GM19193 (cell line): ENCODE measurements around the gene KAZN.

Experiments
- POLR2A ChIP-seq: IDR thresholded peaks from 4 replicates; pipeline ENCODE4 v1.6.1; 2011; ENCODE audit not compliant: insufficient read depth, insufficient read length; ENCODE audit errors: extremely low read depth

Gene KAZN

DNA sequence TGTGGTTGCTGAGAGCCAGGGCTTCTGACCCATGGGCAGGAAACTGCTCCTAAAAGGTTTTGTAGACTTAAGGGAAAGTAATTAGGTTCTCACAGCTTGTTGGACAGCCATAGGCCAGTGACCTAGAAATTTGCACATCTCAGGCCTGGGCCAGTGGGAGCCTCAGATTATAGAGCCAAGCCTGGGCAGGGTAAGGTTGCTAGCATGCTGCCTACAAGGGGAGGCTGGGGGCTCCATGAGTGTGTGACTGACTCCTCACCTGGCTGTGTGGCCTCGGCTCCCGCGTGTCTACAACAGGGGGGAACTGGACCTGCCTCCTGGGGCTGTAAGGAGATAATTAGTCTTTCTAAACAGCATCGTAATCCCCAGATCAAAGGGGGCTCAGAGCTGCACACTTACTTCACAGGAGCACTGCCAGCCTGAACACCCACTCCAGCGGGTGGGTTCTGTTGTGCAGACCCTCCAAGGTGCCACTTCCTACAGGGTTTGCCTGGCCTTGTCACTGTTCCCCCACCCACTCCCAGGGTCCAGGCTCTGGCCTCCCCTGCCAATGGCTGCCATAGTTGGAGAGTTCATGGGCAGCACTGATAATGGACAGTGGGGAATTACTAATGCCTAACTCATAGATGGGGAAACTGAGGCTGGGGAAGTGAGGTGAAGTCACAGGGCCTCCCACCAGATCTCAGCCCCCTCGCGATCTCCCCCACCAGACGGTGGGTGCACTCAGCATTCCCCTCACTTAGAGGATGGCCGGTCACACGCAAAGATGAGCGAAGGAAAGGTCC is 324.6 kb downstream of the KAZN start:
- TF ChIP-seq POLR2A: no peak

DNA sequence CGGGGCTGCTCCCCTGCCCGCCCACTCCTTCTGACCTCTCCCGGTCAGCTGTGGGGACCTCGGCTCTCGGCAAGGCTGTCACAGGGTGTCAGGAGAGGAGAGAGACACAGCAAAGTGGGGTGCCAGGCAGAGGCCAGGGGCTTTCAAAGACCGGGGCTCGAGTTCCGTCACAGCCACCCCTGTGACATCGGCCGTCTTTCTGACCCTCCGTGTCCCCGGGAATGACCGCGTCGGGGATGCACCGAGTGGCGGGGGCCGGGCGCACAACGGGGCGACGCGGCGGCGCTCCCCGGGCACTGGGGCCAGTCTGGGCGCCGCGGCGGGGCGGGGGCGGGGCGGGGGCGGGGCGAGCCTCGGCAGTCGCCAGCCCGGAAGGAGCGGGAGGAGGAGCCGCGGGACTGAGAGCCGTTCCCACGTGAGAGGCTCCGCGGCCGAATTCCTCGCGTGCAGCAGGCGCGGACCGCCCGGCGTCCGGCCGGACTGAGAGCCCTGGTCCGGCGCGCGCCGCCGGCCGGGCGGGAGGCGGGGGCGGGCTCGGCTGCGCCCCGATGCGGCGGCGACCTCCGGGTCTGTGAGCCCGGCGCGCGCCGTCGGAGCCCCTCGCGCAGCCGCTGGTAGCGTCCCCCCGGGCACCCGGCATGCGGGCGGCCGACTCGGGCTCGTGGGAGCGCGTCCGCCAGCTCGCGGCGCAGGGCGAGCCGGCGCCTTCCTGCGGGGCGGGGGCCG is 325.4 kb downstream of the KAZN start:
- TF ChIP-seq POLR2A: no peak

DNA sequence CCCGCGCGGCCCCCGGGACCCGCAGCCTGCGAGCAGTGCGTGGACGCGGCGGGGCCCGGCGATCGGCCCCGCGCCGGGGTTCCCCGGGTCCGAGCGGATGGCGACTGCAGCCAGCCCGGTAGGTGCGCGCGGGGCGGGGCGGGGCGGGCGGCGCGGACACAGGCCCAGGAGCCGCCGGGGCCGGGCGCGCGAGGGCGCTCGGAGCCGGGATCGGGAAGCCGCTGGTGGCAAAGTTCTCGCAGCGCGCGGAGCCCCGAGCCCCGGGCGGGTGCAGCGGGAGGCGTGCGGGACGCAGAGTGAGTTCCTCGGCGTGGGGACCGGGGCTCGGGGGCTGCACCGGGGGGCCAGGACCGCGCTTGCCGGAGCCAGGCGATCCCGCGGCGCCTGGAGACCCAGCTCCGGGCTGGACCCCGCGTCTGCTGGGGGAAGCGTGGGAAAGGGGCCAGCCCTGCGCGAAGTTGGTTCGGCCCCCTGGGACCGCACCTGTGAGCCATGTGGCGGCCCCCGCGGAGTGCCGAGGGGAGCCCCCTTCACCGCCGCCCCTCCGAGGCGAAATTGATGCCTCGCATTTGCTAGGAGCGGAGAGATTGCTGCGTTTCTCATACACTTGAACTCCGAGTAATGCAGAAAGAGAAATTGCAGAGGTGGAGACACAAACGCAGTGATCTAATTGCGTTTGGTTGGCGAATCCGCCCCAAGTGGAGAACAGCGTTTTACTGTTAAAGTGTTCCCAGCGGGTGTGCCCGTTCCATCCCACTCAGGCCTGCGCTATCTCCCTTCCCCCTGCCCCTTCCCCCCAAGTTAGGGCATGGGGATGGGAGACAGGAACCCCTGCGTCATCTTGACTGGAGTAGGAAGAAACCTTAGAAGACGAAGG is 326.2 kb downstream of the KAZN start:
- TF ChIP-seq POLR2A: no peak

DNA sequence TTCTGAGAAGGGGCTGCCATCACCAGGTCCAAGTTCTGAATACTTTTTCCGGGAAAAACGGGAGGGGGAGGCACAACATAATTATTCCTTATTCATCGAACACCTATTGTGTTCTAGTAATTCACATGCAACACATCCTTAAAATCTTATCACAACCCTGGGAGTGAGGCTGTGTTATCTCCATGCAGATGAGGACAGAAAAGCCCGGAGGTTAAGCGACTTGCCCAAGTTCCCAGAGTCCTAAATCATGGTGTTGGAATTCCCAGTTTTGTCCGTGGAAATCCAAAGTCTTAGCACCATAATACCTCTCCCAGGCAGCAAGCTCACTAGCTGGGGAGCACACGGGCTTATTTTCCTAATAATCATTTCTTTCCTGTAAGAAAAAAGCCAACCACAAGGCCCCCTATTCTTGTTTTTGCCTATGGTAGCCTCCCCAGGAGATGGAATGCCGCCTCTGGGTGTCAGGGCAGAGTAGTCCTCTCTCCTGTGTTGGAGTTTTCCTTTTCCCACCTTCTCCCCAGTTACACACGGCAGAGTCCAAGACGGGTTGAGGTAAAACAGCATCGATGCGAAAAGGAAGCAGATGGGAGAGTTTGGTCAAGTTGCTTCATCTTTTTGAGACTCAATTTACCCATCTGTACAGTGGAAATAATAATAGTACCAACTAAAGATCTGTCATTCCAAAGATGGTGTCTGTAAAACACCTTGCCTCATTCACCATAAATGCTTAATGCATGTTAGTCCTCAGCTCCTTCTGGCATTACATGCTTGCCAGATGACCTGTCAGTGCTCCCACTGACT is 327.1 kb downstream of the KAZN start:
- no peak for TF ChIP-seq POLR2A

DNA sequence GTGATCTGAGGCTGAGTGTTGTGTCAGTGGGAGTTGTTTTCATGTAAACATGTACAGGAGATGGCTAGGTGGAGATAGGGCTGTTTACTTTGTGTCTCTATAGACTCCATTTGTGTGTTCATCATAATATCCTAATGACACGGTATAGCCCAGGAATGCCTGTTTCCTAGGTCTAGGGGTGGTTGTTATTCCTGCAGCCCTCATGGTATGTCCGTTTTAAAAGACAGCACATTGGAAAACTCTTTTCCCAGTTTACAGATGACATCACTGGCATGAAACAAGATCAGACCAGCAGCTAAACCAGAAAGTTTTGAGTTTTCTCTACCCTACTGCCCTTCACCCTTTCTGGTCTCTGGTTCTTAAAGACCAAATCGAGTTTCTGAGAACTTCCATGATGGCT is 327.7 kb downstream of the KAZN start:
- no peak for TF ChIP-seq POLR2A

DNA sequence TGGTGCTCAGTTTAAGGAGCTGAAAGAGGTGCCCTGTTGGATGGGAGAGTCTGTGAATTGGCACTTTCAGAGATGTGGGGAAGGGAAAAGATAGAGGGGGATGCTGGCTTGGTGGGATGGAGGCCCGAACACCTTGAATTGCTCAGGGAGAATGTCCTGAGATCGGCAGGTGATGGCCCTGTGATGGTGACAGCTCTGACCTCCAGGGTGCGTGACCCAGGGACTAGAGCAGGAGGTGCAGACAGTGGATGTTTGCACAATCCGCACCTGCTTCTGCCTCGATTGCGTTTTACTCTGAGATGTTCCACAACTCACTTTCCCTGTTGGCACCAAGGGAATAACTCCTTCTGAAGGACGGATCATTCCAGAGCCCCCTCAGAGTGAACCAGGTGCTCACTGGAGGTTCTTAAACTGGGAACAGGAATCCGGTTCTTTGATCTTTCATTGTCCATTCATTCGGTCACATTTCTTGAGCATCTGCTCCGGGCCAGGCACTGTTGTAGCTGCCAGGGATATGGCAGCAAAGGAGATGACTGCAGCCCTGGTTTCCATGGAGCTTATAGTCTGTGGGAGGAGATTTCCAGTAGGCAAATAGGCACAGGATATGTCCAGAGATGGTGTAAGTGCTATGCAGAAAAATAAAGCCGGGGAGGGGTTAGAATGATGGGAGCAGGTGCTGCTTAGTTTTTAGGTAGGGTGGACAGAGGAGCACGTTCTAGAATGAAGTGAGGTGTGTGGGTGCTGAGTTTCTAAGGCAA is 328.5 kb downstream of the KAZN start:
- no peak for TF ChIP-seq POLR2A

DNA sequence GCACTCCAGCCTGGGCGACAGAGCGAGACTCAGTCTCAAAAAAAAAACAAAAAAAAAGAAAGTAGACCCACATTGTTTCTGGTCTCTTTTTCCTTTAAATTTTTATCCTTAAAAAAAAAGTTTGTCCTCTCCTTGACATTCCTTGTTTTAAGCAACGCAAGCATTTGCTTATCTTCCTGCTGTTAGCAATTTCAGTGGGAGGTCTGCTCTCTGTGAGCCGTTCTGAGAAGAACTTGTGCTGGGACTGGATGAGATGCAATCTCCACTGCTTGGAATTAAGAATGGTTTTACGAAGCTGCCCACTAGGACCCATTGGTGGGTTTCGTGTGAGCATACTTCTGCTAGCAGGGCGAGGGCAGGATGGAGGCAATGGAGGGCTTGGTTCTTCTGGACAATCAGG is 329.9 kb downstream of the KAZN start:
- no peak for TF ChIP-seq POLR2A

DNA sequence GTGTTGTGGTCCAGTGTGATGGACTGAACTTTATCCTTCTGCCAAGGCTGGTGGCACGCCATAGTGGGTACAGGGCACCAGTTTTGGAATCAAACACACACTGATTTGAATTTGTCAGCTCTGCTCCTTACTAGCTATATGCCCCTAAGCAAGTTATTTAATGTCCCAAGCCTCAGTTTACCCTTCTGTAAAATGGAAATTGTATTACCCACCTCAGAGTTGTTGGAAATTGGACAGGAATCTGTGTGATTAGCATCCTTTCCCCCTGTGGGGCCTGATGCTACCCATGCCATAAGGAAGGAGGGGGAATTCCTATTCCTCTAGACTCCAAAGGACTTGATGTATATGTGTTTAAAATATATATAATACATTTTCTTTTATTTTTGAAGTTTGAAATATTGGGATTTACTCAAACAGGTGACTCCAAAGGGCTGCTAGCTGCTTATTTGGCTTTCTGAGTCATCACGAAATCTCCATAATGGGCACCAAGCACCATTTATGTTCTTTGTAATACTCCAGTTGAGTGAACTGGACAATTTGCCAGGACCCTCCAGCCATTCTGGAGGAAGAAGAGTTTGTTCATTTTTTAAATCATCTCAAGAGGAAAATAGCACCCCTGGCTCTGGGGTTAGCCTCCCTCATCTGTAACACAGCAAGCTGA is 330.5 kb downstream of the KAZN start:
- TF ChIP-seq POLR2A: no peak

DNA sequence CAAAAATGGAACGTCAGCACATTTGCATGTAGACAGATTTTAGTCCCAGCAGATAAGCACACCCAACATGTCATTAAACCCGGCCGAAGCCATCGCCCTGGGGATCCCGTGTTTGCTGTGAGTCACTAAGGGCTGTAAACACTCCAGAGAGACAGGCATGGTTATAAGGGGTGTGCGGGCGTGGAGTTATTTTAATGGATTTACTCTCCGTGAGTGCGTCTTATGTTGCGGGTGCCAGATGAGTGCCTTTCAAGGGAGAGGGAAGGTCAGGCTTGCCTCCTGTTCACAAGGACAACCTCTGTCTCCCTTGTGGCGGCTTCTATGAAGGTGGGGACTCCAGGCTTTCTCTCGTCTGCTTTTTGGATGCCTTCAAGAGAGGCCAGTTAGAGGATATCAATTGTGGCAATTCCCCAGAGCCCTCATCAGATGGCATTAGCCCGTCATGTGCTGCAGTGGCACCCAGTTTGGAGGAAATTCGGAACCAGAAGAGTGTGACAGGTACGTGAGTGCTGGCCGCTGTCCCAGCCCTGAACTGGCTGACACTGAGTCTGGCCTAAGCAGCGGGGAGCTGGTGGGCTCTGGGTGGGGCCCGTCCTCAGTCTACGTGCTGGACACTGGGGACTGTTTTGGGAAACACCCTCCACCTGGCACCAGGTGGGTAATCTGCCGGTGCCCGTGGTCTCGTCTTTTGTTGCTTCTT is 331.2 kb downstream of the KAZN start:
- TF ChIP-seq POLR2A: no peak

DNA sequence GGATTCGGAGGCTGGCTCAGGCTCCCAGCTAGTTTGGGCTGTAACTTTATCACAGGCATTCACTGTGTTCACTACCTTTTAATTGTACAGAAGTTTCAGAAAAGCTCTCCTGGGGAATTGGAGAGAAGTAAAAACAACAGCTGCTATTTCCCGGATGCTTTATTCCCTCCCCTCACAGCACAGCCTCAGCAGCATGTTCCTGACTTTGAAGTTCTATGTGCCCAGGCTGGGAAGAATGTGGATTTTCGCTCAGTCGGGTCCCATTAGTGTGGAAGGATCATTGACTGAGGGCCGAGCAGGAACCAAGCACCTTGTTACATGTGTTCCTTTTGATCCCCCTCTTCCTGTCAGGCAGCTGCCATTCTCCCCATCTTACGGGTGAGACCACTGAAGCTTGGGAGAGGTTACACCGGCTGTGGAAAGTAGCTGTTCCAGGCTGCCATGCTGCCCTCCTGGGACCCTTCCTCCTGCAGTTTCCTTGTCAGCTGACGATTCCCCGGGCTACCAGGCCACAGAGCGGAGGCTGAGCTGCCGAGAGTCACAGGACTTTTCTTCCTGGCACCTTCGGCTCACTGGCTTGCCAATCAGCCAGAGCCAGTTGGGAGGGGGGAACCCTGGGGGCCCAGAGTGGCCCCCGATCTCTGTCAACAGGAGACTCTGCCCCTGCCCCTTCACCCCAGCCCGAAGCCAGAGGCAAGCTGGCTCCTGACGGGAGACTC is 331.9 kb downstream of the KAZN start:
- no peak for TF ChIP-seq POLR2A

DNA sequence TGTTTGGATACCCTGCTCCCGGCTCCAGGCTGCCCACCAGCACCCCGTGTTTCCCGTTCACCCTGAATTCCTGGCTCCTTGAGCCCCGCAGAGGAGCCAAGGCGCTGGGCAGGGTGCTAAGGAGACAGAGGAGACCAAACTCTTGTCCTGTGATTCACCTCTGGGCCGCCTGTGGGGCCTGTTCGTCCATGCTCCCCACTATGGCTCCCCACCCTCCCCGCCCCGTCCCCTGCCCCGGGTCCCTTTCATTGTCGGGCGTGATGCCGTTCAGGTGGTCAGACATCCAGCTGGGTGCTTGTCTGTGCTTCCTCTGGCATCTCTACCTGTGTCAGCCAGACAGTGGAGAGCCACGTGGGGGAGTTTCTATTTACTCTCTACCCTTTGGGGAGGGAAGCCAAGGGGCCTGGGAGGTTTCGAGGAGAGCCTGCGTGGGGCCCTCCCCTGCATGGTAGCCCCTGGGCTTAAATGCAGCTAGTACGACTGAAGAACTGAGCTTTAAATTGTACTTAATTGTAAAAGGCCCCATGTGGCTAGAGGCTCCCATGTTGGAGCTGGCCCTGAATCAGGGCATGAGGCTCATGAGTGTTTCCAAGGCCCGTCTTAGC is 333.7 kb downstream of the KAZN start:
- TF ChIP-seq POLR2A: no peak

DNA sequence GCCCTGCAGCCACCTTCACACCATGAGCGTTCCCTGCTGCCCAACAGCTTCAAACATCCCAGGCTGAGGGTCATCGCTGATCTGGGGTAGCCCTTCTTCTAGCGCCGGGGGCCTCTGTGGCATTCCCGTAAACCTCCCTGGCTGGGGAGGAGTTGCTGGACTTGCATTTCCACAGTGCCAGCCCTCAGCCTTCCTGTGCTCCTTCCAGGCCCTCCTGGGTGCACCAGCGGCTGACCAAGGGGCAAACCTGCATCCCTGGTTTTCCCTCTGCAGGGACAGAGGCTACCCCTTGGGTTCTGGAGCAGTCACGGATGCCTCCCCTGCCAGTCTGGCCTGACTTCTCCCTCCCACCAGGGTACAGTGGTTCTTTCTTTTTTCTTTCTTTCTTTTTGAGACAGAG is 336.4 kb downstream of the KAZN start:
- no peak for TF ChIP-seq POLR2A
